HepG2 (cell line): ENCODE results near the gene RAPGEF6. TPM values are rescaled to one million over a fixed set of nuclear protein-coding genes. Genes with fewer than 3 reads are reported as not detected.

Source experiments
- ATAC-seq: fragments of 200-7000 bp; cut with Tn5 transposase; 3 replicates; pipeline ENCODE4 v1.9.1; 2020; ENCODE audit warnings: mild to moderate bottlenecking, moderate library complexity
- BruUV-seq: library from RNA; stranded (reverse); fragments of 400-500 nt; replicated peaks from 2 replicates; lab custom pipeline; 2021; lab: Mats Ljungman, UMichigan
- CTCF ChIA-PET: fragments of 300-600 bp; formaldehyde crosslinking; extraction: SDS; loops from one replicate; lab custom pipeline; 2021; ENCODE audit warnings: low total read pairs, inconsistent platforms, low intra/inter-chr PET ratio; lab: Yijun Ruan, JAX
- POLR2A ChIA-PET: fragments of 350-600 bp; sonication (Branson Sonifier 250); formaldehyde crosslinking; loops from one replicate; lab custom pipeline; 2020; ENCODE audit warnings: antibody characterized with exemption, inconsistent platforms; lab: Yijun Ruan, JAX
- DNase-seq: peaks from one replicate; pipeline ENCODE4 v3.0.0-alpha.2; 2015; ENCODE audit warnings: low spot score
- FAIRE-seq: peaks from 3 replicates; lab custom pipeline; 2011; peaks lifted over from hg19 to GRCh38; lab: Jason Lieb, UNC
- H2AFZ ChIP-seq: one replicate; pipeline ENCODE4 v1.6.1; 2011; ENCODE audit warnings: low read length, inconsistent platforms
- H3K27ac ChIP-seq: fragments of 300-600 bp; 3 replicates; pipeline ENCODE4 v1.8.0; 2011; ENCODE audit warnings: mixed run types, mild to moderate bottlenecking, mixed read lengths, low read length, inconsistent platforms; ENCODE audit not compliant: insufficient read depth; ENCODE audit errors: extremely low read length
- H3K27me3 ChIP-seq, 2 experiments: fragments of 200-600 bp in 1 of 2; 2 replicates in 1 of 2; 3 replicates in 1 of 2; pipeline versions ENCODE4 v1.6.0 to v1.8.0; 2011; ENCODE audit warnings: low read length in 2 of 2, mild to moderate bottlenecking in 2 of 2, moderate library complexity in 2 of 2, inconsistent platforms in 1 of 2; ENCODE audit not compliant: insufficient read depth in 2 of 2, control insufficient read depth in 1 of 2
- H3K36me3 ChIP-seq, 2 experiments: fragments of 200-600 bp in 1 of 2; replicated peaks in 1 of 2; 2 replicates in 1 of 2; 3 replicates in 1 of 2; pipeline versions ENCODE4 v1.5.1 to v1.8.0; 2011; ENCODE audit warnings: low read length in 2 of 2, inconsistent platforms in 1 of 2; ENCODE audit not compliant: insufficient read depth in 2 of 2, control insufficient read depth in 1 of 2
- H3K4me1 ChIP-seq: 2 replicates; pipeline ENCODE4 v1.5.1; 2012; ENCODE audit warnings: low read length, inconsistent platforms; ENCODE audit not compliant: insufficient read depth
- H3K4me2 ChIP-seq: 2 replicates; pipeline ENCODE4 v1.6.0; 2011; ENCODE audit warnings: low read depth, low read length, inconsistent platforms
- H3K4me3 ChIP-seq, 3 experiments: fragments of 200-600 bp in 1 of 3; sonication (generic), shearing (Covaris generic) in 1 of 3; replicated peaks in 1 of 3; 2 replicates each; pipeline ENCODE4 v1.5.1; 2011 to 2016; ENCODE audit warnings: low read length in 3 of 3, inconsistent platforms in 2 of 3, low read depth in 2 of 3, mild to moderate bottlenecking in 2 of 3, control low read depth in 1 of 3, mixed read lengths in 1 of 3; ENCODE audit not compliant: insufficient read depth in 1 of 3
- H3K79me2 ChIP-seq: one replicate; pipeline ENCODE4 v1.6.1; 2011; ENCODE audit warnings: low read length, inconsistent platforms; ENCODE audit not compliant: insufficient read depth
- H3K9ac ChIP-seq: 2 replicates; pipeline ENCODE4 v1.6.0; 2011; ENCODE audit warnings: mild to moderate bottlenecking, low read depth, low read length, inconsistent platforms; ENCODE audit not compliant: insufficient read depth
- H3K9me3 ChIP-seq: 2 replicates; pipeline ENCODE4 v1.5.1; 2012; ENCODE audit warnings: mild to moderate bottlenecking, low read length
- H4K20me1 ChIP-seq: 2 replicates; pipeline ENCODE4 v1.6.0; 2011; ENCODE audit warnings: inconsistent platforms, mild to moderate bottlenecking, low read length, moderate library complexity; ENCODE audit not compliant: insufficient read depth
- FOXK1 ChIP-seq: sonication (generic); formaldehyde crosslinking; IDR thresholded peaks from 2 replicates; pipeline ENCODE4 v1.4.0; 2020; ENCODE audit warnings: low read depth, missing genetic modification reagents, borderline replicate concordance
- JUND ChIP-seq: sonication (generic); formaldehyde crosslinking; IDR thresholded peaks from 2 replicates; pipeline ENCODE4 v1.8.0; 2022; ENCODE audit warnings: mild to moderate bottlenecking, missing genetic modification reagents
- PHF21A ChIP-seq: sonication (generic); formaldehyde crosslinking; IDR thresholded peaks from 2 replicates; pipeline ENCODE4 v1.5.0; 2020; ENCODE audit warnings: mild to moderate bottlenecking, missing genetic modification reagents
- THAP11 ChIP-seq: IDR thresholded peaks from 2 replicates; pipeline ENCODE4 v1.6.1; 2016; ENCODE audit warnings: missing biosample characterization, missing genetic modification reagents
- ZFP82 ChIP-seq: sonication (generic); formaldehyde crosslinking; IDR thresholded peaks from 2 replicates; pipeline ENCODE4 v1.5.1; 2020; ENCODE audit warnings: mild to moderate bottlenecking, missing genetic modification reagents, borderline replicate concordance
- ZIK1 ChIP-seq: sonication (generic); formaldehyde crosslinking; IDR thresholded peaks from 2 replicates; pipeline ENCODE4 v1.5.0; 2020; ENCODE audit warnings: mild to moderate bottlenecking, low read depth, missing genetic modification reagents, borderline replicate concordance
- WGBS: methylation state at CpG from one replicate; pipeline ENCODE4 v1.1.6; 2017; ENCODE audit warnings: low lambda C conversion rate; 5-methylcytosine and 5-hydroxymethylcytosine counted together
- in situ Hi-C: cut with HindIII; loops from 2 replicates; pipeline ENCODE4 v1.10.0; 2017; ENCODE audit warnings: low pct_unique_long_range_greater_than_20kb; ENCODE audit not compliant: extremely low pct_ligation_motif_present
- intact Hi-C: fragments of 100-400 bp; cut with micrococcal nuclease; formaldehyde crosslinking; loops from one replicate; pipeline ENCODE4 v1.10.0; 2022; ENCODE audit not compliant: unreplicated experiment
- polyA plus RNA-seq, 8 experiments: library from polyadenylated mRNA; depleted of rRNA in 3 of 8; stranded (reverse) in 7 of 8; unstranded in 1 of 8; fragments of >200 nt; fragmentation: Illumina TruSeq in 4 of 8; extraction: Trizol in 4 of 8; gene quantifications; 2 replicates each; pipeline versions ENCODE4 v1.2.1 to v1.2.3, GENCODE V29; 2011 to 2016; ENCODE audit warnings: low read depth in 4 of 8, missing spikeins in 1 of 8, mixed read lengths in 1 of 8; ENCODE audit not compliant: insufficient read depth in 1 of 8
- total RNA-seq, 5 experiments: library from RNA; depleted of rRNA; stranded (reverse); fragments of >200 nt; fragmentation: Illumina TruSeq; extraction: Trizol; gene quantifications; 2 replicates each; pipeline ENCODE4 v1.2.3, GENCODE V29; 2016; ENCODE audit warnings: low read depth in 1 of 5

RAPGEF6 gene
- total and polyA plus RNA-seq, 2 of the 13 experiments (the other 11 are each of a cell fraction or from before 2014, with no cell fraction given) = 7.7 to 24.6 TPM

- H2AFZ ChIP-seq = no peak overlapping the region
- H4K20me1 ChIP-seq = peaks cover 10% of the 10 kb centered on the region; the same call in 1 of the 2 replicates
- intact Hi-C loops = no loop called here
- peak overlapping the region; percentile 73 for H3K9ac ChIP-seq
- ChIA-PET POLR2A (interaction anchor here (0.8 to 3.2 kb wide), 10 partner anchors 9 to 392 kb away, joined by 3 to 31 read pairs (median 9); partner anchors contain the start of gene FNIP1), CTCF (no interaction called here)
- ATAC-seq = no peak
- H3K27ac ChIP-seq = peak overlapping the region; percentile 94
- no peaks in the 10 kb centered on the region for H3K27me3 ChIP-seq
- no peaks in the 10 kb centered on the region for H3K9me3 ChIP-seq
- H3K36me3 ChIP-seq = no peaks in the 10 kb centered on the region
- peaks cover 73% of the 10 kb centered on the region for H3K4me1 ChIP-seq
- WGBS = 25% methylated on average over 2 of the region's 2 CpGs
- no peak for TF ChIP-seq ZFP82 (CRISPR knock-in tag)
- 0 out of 2 replicates have a peak, but pooled peaks have one; percentile 2 for TF ChIP-seq FOXK1 (CRISPR knock-in tag)
- peak; percentile 7; the same call in 1 of the 2 replicates for TF ChIP-seq THAP11 (CRISPR knock-in tag)
- TF ChIP-seq JUND (CRISPR knock-in tag) = no peak
- TF ChIP-seq ZIK1 (CRISPR knock-in tag) = no peak
- 0 out of 2 replicates have a peak, but pooled peaks have one; percentile 6 for TF ChIP-seq PHF21A (CRISPR knock-in tag)
- TF ChIP-seq, all 625 proteins: peak for 3
- Histone ChIP-seq H3K4me3 (peak overlapping the region in 2 of 3 experiments; percentile 17 to 30; a peak in 3 of 6 replicates), H3K4me2 (peak overlapping the region; percentile 70), H3K79me2 (peaks cover 100% of the 10 kb centered on the region)
- DNase-seq (no peak), FAIRE-seq (no peak)
- in situ Hi-C loops = loop anchor here (10.0 kb wide), 1 partner anchor 394 kb away; no protein-coding TSS in a partner anchor
- no TSS peak for BruUV-seq
Measured at GRCh38 chr5:131611064-131611381, 24.0 kb downstream of the RAPGEF6 start.
